SK-N-SH treated with all-trans-retinoic acid at 6 μM for 48 hours (cell line): Measurements from ENCODE around the gene LRRC42.

Source experiments
- ATAC-seq: fragments of 200-7000 bp; cut with Tn5 transposase; 3 replicates; pipeline ENCODE4 v1.9.1; 2020; ENCODE audit warnings: mild to moderate bottlenecking, moderate library complexity
- ARNTL ChIP-seq: fragments of 450-650 bp; formaldehyde crosslinking; IDR thresholded peaks from 2 replicates; pipeline ENCODE4 v1.5.0; 2020; ENCODE audit warnings: low read depth, mild to moderate bottlenecking, moderate library complexity, borderline replicate concordance
- BACH2 ChIP-seq: fragments of 250-450 bp; sonication (Bioruptor Pico); IDR thresholded peaks from 2 replicates; pipeline ENCODE4 v1.9.0; 2021; ENCODE audit warnings: mild to moderate bottlenecking, borderline replicate concordance
- CSDC2 ChIP-seq: fragments of 250-450 bp; sonication (Bioruptor Pico); IDR thresholded peaks from 2 replicates; pipeline ENCODE4 v1.5.0; 2020; ENCODE audit warnings: mild to moderate bottlenecking, moderate library complexity
- ESRRG ChIP-seq: fragments of 250-450 bp; sonication (Bioruptor Pico); IDR thresholded peaks from 2 replicates; pipeline ENCODE4 v1.6.1; 2021; ENCODE audit warnings: mild to moderate bottlenecking
- GLIS3 ChIP-seq: fragments of 250-450 bp; sonication (Bioruptor Pico); IDR thresholded peaks from 2 replicates; pipeline ENCODE4 v1.5.0; 2020; ENCODE audit warnings: mild to moderate bottlenecking, moderate library complexity
- OSR1 ChIP-seq: fragments of 250-450 bp; sonication (Bioruptor Pico); IDR thresholded peaks from 2 replicates; pipeline ENCODE4 v1.8.0; 2022; ENCODE audit warnings: moderate library complexity, mild to moderate bottlenecking, inconsistent platforms
- RARB ChIP-seq: fragments of 250-450 bp; sonication (Bioruptor Pico); IDR thresholded peaks from 2 replicates; pipeline ENCODE4 v1.8.0; 2021; ENCODE audit warnings: mild to moderate bottlenecking, moderate library complexity
- SNAI2 ChIP-seq: fragments of 250-450 bp; sonication (Bioruptor Pico); IDR thresholded peaks from 2 replicates; pipeline ENCODE4 v1.5.0; 2020; ENCODE audit warnings: mild to moderate bottlenecking, moderate library complexity
- TCF4 ChIP-seq: fragments of 250-450 bp; sonication (Bioruptor Pico); IDR thresholded peaks from 2 replicates; pipeline ENCODE4 v1.8.0; 2021; ENCODE audit warnings: mild to moderate bottlenecking, moderate library complexity, borderline replicate concordance
- TOX ChIP-seq: fragments of 250-450 bp; sonication (Bioruptor Pico); IDR thresholded peaks from 2 replicates; pipeline ENCODE4 v1.8.0; 2021; ENCODE audit warnings: mild to moderate bottlenecking, moderate library complexity, borderline replicate concordance
- ZC3H10 ChIP-seq: fragments of 250-450 bp; sonication (Bioruptor Pico); IDR thresholded peaks from 2 replicates; pipeline ENCODE4 v1.5.1; 2021; ENCODE audit warnings: mild to moderate bottlenecking, moderate library complexity
- ZFP3 ChIP-seq: fragments of 250-450 bp; sonication (Bioruptor Pico); IDR thresholded peaks from 2 replicates; pipeline ENCODE4 v1.5.0; 2020; ENCODE audit warnings: mild to moderate bottlenecking, moderate library complexity
- ZFP30 ChIP-seq: fragments of 450-650 bp; formaldehyde crosslinking; IDR thresholded peaks from 2 replicates; pipeline ENCODE4 v1.5.0; 2022; ENCODE audit warnings: mild to moderate bottlenecking, moderate library complexity
- ZNF565 ChIP-seq: fragments of 450-650 bp; formaldehyde crosslinking; conservative IDR thresholded peaks from 2 replicates; pipeline ENCODE4 v1.5.0; 2020; ENCODE audit warnings: low read depth, mild to moderate bottlenecking, moderate library complexity
- ZNF70 ChIP-seq: fragments of 450-650 bp; formaldehyde crosslinking; IDR thresholded peaks from 2 replicates; pipeline ENCODE4 v1.5.0; 2020; ENCODE audit warnings: mild to moderate bottlenecking, moderate library complexity
- TF ChIP-seq, protein P1 (sequence below): fragments of 250-450 bp; sonication (Bioruptor Pico); IDR thresholded peaks from 2 replicates; pipeline ENCODE4 v1.8.0; 2020; ENCODE audit warnings: mild to moderate bottlenecking, moderate library complexity, borderline replicate concordance
- TF ChIP-seq, protein P2 (sequence below): fragments of 250-450 bp; sonication (Bioruptor Pico); IDR thresholded peaks from 2 replicates; pipeline ENCODE4 v1.5.1; 2020; ENCODE audit warnings: low read depth, mild to moderate bottlenecking, moderate library complexity
- TF ChIP-seq, protein P3 (sequence below): fragments of 250-450 bp; sonication (Bioruptor Pico); IDR thresholded peaks from 2 replicates; pipeline ENCODE4 v1.8.0; 2021; ENCODE audit warnings: low read depth, mild to moderate bottlenecking, moderate library complexity, borderline replicate concordance
- TF ChIP-seq, protein P4 (sequence below): fragments of 250-450 bp; sonication (Bioruptor Pico); IDR thresholded peaks from 2 replicates; pipeline ENCODE4 v1.5.1; 2021; ENCODE audit warnings: mild to moderate bottlenecking, moderate library complexity

The LRRC42 gene, protein sequence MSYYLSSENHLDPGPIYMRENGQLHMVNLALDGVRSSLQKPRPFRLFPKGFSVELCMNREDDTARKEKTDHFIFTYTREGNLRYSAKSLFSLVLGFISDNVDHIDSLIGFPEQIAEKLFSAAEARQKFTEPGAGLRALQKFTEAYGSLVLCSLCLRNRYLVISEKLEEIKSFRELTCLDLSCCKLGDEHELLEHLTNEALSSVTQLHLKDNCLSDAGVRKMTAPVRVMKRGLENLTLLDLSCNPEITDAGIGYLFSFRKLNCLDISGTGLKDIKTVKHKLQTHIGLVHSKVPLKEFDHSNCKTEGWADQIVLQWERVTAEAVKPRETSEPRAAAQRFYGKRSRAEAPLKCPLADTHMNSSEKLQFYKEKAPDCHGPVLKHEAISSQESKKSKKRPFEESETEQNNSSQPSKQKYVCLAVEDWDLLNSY

DNA sequence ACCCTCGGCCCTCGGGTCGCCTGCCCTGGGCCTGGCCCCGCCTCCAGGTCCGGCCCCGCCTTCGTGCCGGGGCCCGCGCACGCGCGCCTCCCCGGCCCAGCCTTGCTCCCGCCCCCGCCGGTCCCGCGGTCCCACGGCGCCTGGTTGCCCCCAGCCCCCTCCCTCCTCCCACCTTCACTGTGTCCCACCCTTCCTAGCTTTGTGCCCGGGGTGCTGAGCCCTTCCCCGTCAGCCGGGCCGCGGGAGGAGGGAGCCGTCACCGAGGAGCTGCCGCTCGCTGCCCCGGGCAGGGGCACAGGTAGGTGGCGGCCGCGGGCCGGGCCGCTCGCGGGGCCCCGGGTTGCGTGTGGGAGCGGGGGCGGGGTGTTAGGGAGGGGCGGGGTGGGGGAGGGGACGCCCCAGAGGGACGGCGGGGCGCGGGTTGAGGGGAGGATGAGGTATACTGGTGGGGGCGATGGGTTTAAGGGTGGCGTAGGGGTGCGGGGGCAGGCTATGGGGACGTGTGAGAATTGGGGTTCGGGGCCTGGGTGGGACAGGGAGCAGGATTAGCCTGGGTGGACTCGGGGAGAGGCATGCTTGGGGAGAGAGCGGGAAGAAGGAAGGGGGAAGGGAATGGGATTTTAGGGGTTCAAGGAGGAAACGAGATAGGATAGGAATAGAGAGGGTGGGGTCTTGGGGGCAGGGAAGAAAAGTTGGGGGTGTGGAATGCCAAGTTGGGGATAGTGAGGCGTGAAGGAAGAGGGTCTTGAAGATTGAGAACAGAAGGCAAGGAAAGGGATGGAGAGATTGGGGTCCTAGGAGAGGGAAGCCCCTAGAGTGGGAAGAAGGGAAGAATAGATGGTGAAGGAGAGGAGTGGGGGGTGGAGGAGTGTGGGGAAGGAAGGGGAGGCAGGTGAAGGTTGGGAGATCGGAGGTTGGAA, at the start of gene LRRC42:
Gene LRRC42 (plus strand): TSS at position 99 of the 920 bp plus-strand sequence. CDS start 5,650 bp downstream, outside the sequence.
- TF ChIP-seq TOX (CRISPR knock-in tag) (no peak), ZC3H10 (CRISPR knock-in tag) (no peak), ZFP3 (CRISPR knock-in tag) (no peak)
- TF ChIP-seq, protein P1, sequence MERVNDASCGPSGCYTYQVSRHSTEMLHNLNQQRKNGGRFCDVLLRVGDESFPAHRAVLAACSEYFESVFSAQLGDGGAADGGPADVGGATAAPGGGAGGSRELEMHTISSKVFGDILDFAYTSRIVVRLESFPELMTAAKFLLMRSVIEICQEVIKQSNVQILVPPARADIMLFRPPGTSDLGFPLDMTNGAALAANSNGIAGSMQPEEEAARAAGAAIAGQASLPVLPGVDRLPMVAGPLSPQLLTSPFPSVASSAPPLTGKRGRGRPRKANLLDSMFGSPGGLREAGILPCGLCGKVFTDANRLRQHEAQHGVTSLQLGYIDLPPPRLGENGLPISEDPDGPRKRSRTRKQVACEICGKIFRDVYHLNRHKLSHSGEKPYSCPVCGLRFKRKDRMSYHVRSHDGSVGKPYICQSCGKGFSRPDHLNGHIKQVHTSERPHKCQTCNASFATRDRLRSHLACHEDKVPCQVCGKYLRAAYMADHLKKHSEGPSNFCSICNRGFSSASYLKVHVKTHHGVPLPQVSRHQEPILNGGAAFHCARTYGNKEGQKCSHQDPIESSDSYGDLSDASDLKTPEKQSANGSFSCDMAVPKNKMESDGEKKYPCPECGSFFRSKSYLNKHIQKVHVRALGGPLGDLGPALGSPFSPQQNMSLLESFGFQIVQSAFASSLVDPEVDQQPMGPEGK (CRISPR knock-in tag): no peak
- TF ChIP-seq, protein P2, sequence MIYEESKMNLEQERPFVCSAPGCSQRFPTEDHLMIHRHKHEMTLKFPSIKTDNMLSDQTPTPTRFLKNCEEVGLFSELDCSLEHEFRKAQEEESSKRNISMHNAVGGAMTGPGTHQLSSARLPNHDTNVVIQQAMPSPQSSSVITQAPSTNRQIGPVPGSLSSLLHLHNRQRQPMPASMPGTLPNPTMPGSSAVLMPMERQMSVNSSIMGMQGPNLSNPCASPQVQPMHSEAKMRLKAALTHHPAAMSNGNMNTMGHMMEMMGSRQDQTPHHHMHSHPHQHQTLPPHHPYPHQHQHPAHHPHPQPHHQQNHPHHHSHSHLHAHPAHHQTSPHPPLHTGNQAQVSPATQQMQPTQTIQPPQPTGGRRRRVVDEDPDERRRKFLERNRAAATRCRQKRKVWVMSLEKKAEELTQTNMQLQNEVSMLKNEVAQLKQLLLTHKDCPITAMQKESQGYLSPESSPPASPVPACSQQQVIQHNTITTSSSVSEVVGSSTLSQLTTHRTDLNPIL (CRISPR knock-in tag): no peak
- peak; percentile 81 for ATAC-seq

DNA sequence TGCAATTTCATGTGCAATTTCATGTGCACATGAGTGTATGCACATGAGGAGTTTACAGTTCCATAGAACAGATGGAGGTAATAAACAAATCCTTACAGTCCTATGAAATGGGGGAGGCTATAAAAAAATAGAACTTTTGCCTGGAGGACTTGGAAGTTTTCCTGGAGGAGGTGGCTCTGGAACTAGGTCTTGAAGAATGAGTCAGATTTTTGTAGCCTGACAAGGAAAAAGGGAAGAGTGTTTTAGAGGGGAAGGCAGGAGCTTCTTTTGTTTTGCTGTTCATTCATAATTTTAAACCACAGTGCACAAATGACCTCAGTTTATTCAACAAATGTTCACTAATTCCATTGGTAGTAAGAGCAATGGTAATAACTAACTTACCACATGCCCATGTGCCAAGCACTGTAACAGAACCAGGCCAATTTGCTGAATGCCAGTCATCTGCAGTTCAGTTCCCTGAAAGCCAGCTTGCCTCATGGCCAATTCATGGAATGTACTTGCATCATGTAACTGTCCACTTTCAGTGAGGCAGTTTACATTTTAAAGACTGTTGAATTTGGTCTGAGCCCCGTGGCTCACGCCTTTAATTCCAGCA, 49.4 kb upstream of the LRRC42 start:
- peak; percentile 65 for ATAC-seq
- TF ChIP-seq, protein P3, sequence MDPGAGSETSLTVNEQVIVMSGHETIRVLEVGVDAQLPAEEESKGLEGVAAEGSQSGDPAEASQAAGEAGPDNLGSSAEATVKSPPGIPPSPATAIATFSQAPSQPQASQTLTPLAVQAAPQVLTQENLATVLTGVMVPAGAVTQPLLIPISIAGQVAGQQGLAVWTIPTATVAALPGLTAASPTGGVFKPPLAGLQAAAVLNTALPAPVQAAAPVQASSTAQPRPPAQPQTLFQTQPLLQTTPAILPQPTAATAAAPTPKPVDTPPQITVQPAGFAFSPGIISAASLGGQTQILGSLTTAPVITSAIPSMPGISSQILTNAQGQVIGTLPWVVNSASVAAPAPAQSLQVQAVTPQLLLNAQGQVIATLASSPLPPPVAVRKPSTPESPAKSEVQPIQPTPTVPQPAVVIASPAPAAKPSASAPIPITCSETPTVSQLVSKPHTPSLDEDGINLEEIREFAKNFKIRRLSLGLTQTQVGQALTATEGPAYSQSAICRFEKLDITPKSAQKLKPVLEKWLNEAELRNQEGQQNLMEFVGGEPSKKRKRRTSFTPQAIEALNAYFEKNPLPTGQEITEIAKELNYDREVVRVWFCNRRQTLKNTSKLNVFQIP (CRISPR knock-in tag): no peak
- TF ChIP-seq ZFP3 (CRISPR knock-in tag): no peak
- TF ChIP-seq ZFP30 (CRISPR knock-in tag): no peak
- TF ChIP-seq ZNF70: no peak
- TF ChIP-seq RARB: no peak
- TF ChIP-seq BACH2 (CRISPR knock-in tag): no peak
- TF ChIP-seq SNAI2 (CRISPR knock-in tag): no peak
- TF ChIP-seq TCF4: no peak
- no peak for TF ChIP-seq ZC3H10 (CRISPR knock-in tag)
- TF ChIP-seq, protein P2 (CRISPR knock-in tag): no peak
- no peak for TF ChIP-seq ARNTL
- no peak for TF ChIP-seq ESRRG
- TF ChIP-seq CSDC2: no peak
- TF ChIP-seq GLIS3 (CRISPR knock-in tag): no peak
- TF ChIP-seq, protein P1 (CRISPR knock-in tag): no peak
- TF ChIP-seq, all 23 proteins: peak for 0

DNA sequence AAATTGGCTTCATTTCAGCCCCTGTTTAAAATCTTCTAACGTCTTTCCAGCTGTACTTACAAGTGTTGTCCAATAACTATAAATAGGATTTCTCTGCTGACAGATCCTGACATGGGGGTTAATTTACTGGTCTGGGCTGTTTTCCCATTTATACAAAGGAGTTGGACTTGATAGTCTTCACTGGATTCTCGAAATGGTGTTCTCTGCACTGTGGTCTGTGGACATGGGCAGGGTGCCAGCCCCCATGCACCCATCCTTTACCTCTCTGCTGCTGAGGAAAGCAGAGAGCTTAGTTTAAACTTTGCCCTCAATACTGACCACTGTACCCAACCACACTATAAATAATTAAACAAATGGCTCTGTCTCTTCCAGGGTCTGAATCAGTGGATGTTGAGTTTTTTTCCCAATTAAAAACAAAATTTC, 46.9 kb upstream of the LRRC42 start:
- ATAC-seq: peak; percentile 30; the same call in 1 of the 3 replicates
- TF ChIP-seq ZNF565 (CRISPR knock-in tag) (no peak), ZFP3 (CRISPR knock-in tag) (no peak), RARB (no peak), TOX (CRISPR knock-in tag) (no peak), ZFP30 (CRISPR knock-in tag) (no peak), TCF4 (no peak), GLIS3 (CRISPR knock-in tag) (no peak), OSR1 (CRISPR knock-in tag) (no peak)
- TF ChIP-seq, protein P2 (CRISPR knock-in tag): no peak
- TF ChIP-seq, protein P3 (CRISPR knock-in tag): no peak
- TF ChIP-seq, protein P4, sequence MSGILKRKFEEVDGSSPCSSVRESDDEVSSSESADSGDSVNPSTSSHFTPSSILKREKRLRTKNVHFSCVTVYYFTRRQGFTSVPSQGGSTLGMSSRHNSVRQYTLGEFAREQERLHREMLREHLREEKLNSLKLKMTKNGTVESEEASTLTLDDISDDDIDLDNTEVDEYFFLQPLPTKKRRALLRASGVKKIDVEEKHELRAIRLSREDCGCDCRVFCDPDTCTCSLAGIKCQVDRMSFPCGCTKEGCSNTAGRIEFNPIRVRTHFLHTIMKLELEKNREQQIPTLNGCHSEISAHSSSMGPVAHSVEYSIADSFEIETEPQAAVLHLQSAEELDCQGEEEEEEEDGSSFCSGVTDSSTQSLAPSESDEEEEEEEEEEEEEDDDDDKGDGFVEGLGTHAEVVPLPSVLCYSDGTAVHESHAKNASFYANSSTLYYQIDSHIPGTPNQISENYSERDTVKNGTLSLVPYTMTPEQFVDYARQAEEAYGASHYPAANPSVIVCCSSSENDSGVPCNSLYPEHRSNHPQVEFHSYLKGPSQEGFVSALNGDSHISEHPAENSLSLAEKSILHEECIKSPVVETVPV: no peak
